Osteoblast (primary cell): ENCODE measurements around the gene PRKAG1. TPM values are rescaled to one million over a fixed set of nuclear protein-coding genes. Genes with fewer than 3 reads are reported as not detected.

Source experiments
- DNase-seq: peaks from one replicate; pipeline ENCODE4 v3.0.0; 2011; ENCODE audit warnings: low spot score, mixed read lengths; ENCODE audit not compliant: insufficient read length; ENCODE audit errors: missing footprints
- H2AFZ ChIP-seq: 2 replicates; pipeline ENCODE4 v1.6.0; 2011; ENCODE audit warnings: mild to moderate bottlenecking, low read length
- H3K27ac ChIP-seq: 2 replicates; pipeline ENCODE4 v1.5.1; 2011; ENCODE audit warnings: mild to moderate bottlenecking, low read depth, low read length, moderate library complexity
- H3K27me3 ChIP-seq: 2 replicates; pipeline ENCODE4 v1.6.0; 2012; ENCODE audit warnings: mild to moderate bottlenecking, control low read depth, inconsistent platforms, low read length, moderate library complexity; ENCODE audit not compliant: insufficient read depth
- H3K36me3 ChIP-seq: 2 replicates; pipeline ENCODE4 v1.5.1; 2011; ENCODE audit warnings: mild to moderate bottlenecking, low read length, control low read depth, moderate library complexity; ENCODE audit not compliant: insufficient read depth
- H3K4me1 ChIP-seq: 2 replicates; pipeline ENCODE4 v1.5.1; 2011; ENCODE audit warnings: mild to moderate bottlenecking, low read length, control low read depth, moderate library complexity; ENCODE audit not compliant: insufficient read depth
- H3K4me2 ChIP-seq: 2 replicates; pipeline ENCODE4 v1.6.0; 2011; ENCODE audit warnings: mild to moderate bottlenecking, low read length; ENCODE audit not compliant: insufficient read depth
- H3K4me3 ChIP-seq: fragments of 200-600 bp; sonication (generic); 3 replicates; pipeline ENCODE4 v1.5.1; 2012; ENCODE audit warnings: mild to moderate bottlenecking, low read length, inconsistent platforms; ENCODE audit not compliant: insufficient read depth
- H3K79me2 ChIP-seq: 2 replicates; pipeline ENCODE4 v1.6.0; 2012; ENCODE audit warnings: mild to moderate bottlenecking, low read length, control low read depth, inconsistent platforms; ENCODE audit not compliant: insufficient read depth
- H3K9me3 ChIP-seq: 2 replicates; pipeline ENCODE4 v1.5.1; 2011; ENCODE audit warnings: low read depth, low read length, control low read depth
- H4K20me1 ChIP-seq: 2 replicates; pipeline ENCODE4 v1.6.0; 2012; ENCODE audit warnings: mild to moderate bottlenecking, low read length, control low read depth; ENCODE audit not compliant: insufficient read depth
- total RNA-seq: library from RNA; depleted of rRNA; stranded (reverse); fragments of >200 nt; gene quantifications from 2 replicates; pipeline ENCODE4 v1.2.3, GENCODE V29; 2012
- TF ChIP-seq, protein P1 (sequence below): IDR thresholded peaks from 2 replicates; pipeline ENCODE4 v1.5.1; 2011; ENCODE audit warnings: mild to moderate bottlenecking, low read depth, low read length, moderate library complexity; ENCODE audit errors: extremely low read depth

PRKAG1 gene
- total RNA-seq, 1 donor = 89.0 TPM

DNA sequence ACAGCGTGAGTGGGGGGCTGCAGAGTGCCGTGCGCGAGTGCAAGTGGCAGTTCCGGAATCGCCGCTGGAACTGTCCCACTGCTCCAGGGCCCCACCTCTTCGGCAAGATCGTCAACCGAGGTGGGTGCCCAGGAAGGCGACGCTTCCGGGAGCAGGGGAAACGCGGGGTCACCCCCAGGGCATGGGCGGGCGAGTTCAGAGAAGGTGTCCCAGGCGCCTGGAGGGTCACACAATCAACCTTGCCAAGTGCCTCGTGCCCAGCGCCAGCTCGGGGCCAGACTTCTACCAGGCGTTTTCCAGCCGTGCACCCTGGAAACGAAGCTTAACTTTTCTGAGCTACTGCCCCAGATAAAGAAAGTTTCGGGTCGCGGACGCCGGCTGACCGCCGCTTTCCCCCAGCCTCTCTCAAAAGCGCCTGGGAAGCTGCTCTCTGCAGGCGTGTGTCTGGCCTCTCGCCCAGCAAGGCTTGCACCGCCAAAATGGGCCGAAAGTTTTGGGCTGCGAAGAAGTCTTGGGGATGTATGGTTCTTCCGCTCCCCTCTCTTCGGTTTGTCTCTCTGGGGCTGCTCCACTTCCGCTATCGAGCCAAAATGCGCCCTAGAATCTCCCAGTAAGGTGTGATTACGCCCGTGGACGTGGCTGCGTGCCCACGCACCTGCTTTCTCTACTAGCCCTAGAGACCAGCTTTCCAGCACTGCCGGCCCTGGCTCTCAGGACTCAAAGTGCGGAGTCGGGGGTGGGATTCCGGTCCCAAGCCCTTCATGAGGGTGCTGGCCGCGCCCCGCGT lies 38.8 kb downstream of the PRKAG1 start:
- H2AFZ ChIP-seq = no peak overlapping the region
- no peaks in the 10 kb centered on the region for H3K79me2 ChIP-seq
- H3K4me1 ChIP-seq = peaks cover 20% of the 10 kb centered on the region
- H4K20me1 ChIP-seq = no peaks in the 10 kb centered on the region
- TF ChIP-seq, protein P1, sequence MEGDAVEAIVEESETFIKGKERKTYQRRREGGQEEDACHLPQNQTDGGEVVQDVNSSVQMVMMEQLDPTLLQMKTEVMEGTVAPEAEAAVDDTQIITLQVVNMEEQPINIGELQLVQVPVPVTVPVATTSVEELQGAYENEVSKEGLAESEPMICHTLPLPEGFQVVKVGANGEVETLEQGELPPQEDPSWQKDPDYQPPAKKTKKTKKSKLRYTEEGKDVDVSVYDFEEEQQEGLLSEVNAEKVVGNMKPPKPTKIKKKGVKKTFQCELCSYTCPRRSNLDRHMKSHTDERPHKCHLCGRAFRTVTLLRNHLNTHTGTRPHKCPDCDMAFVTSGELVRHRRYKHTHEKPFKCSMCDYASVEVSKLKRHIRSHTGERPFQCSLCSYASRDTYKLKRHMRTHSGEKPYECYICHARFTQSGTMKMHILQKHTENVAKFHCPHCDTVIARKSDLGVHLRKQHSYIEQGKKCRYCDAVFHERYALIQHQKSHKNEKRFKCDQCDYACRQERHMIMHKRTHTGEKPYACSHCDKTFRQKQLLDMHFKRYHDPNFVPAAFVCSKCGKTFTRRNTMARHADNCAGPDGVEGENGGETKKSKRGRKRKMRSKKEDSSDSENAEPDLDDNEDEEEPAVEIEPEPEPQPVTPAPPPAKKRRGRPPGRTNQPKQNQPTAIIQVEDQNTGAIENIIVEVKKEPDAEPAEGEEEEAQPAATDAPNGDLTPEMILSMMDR = no peak
- peak overlapping the region; percentile 51 for H3K4me2 ChIP-seq
- peaks cover 65% of the 10 kb centered on the region for H3K27me3 ChIP-seq
- peak; percentile 90 for DNase-seq
- H3K4me3 ChIP-seq = peak overlapping the region; percentile 19
- no peak overlapping the region for H3K27ac ChIP-seq
- H3K36me3 ChIP-seq = no peaks in the 10 kb centered on the region
- H3K9me3 ChIP-seq = no peaks in the 10 kb centered on the region

DNA sequence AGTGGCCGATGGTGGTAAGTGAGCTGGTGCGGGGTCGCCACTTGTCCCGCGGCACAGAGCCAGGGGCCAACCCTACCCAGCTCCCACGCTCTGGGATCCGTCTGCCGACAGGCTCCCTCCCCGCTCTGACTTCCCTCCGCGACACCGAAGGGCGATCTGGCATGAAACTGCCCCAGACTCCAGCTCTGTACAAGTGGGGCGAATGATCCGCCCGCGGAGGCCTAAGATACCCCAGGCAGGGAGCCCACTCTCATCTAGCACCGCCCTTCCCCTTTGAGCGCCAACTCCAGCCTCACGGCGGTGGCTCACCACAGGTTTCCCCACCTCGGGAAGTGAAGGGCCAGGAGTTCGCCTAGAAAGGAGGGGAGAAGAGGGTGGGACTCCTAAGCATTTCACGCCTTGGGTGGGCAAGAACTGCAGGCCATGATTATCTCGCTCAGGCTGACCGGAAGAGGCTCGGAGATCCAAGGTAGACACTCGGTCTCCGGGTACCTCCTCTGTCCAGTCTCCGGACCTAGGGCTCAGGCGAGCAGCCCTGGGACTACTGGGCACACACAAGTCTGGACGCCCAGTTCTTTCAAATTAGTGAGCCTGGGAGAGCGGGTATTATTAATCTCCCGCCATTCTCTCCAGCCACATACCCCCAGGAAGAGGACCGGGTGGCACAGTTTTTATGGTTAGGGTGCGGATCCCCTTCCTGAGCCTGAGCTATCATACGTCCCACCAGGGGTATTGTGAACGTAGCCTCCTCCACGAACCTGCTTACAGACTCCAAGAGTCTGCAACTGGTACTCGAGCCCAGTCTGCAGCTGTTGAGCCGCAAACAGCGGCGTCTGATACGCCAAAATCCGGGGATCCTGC lies 39.6 kb downstream of the PRKAG1 start:
- TF ChIP-seq, protein P1 = no peak
- no peaks in the 10 kb centered on the region for H3K36me3 ChIP-seq
- peak overlapping the region; percentile 45 for H3K4me3 ChIP-seq
- H3K4me2 ChIP-seq = peak overlapping the region; percentile 51
- peak overlapping the region; percentile 29 for H2AFZ ChIP-seq
- H3K9me3 ChIP-seq = no peaks in the 10 kb centered on the region
- no peaks in the 10 kb centered on the region for H3K79me2 ChIP-seq
- peaks cover 56% of the 10 kb centered on the region for H3K27me3 ChIP-seq
- peaks cover 28% of the 10 kb centered on the region for H3K4me1 ChIP-seq
- no peaks in the 10 kb centered on the region for H4K20me1 ChIP-seq
- H3K27ac ChIP-seq = no peak overlapping the region
- peak; percentile 89 for DNase-seq

DNA sequence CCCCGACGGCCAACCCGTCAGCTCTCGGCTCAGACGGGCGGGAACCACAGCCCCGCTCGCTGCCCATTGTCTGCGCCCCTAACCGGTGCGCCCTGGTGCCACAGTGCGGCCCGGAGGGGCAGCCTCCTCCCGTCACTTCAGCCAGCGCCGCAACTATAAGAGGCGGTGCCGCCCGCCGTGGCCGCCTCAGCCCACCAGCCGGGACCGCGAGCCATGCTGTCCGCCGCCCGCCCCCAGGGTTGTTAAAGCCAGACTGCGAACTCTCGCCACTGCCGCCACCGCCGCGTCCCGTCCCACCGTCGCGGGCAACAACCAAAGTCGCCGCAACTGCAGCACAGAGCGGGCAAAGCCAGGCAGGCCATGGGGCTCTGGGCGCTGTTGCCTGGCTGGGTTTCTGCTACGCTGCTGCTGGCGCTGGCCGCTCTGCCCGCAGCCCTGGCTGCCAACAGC lies 40.3 kb downstream of the PRKAG1 start, which contains the start of gene WNT1:
Gene WNT1, plus strand, starts transcription at position 32 of the 450 bp plus-strand sequence. Its CDS starts 329 bp downstream, at position 361.
- H3K27ac ChIP-seq = peak within 1 kb of the TSS; percentile 1
- no peaks in the 10 kb centered on the region for H3K79me2 ChIP-seq
- H2AFZ ChIP-seq = peak within 1 kb of the TSS; percentile 29
- peak within 1 kb of the TSS; percentile 47 for H3K4me2 ChIP-seq
- H4K20me1 ChIP-seq = no peaks in the 10 kb centered on the region
- TF ChIP-seq, protein P1 = no peak
- H3K9me3 ChIP-seq = no peaks in the 10 kb centered on the region
- H3K4me1 ChIP-seq = peaks cover 33% of the 10 kb centered on the region
- peak; percentile 77 for DNase-seq
- H3K27me3 ChIP-seq = peaks cover 50% of the 10 kb centered on the region
- no peaks in the 10 kb centered on the region for H3K36me3 ChIP-seq
- peak within 1 kb of the TSS; percentile 45 for H3K4me3 ChIP-seq
